Activated CD8-positive, alpha-beta memory T cell treated with anti-CD3 and anti-CD28 coated beads, Interleukin-2, amount 50 U/mL, for 1 hour (primary cell): ENCODE results near the gene DZIP1L.

ENCODE experiments used
- DNase-seq: peaks from one replicate; pipeline ENCODE4 v3.0.0-alpha.2; 2020; ENCODE audit errors: extremely low read depth

DZIP1L gene

GRCh38 chr3:138033202-138033691, 82.2 kb downstream of the DZIP1L start:
- no peak for DNase-seq

- DNase-seq = no peak
Measured at GRCh38 chr3:138032567-138032966, 82.8 kb downstream of the DZIP1L start.

GRCh38 chr3:138031536-138031935, 83.9 kb downstream of the DZIP1L start:
- DNase-seq = no peak

GRCh38 chr3:138030734-138031280, 84.6 kb downstream of the DZIP1L start:
- no peak for DNase-seq

GRCh38 chr3:138027821-138028220, 87.6 kb downstream of the DZIP1L start:
- DNase-seq = no peak

GRCh38 chr3:138025553-138025952, 89.9 kb downstream of the DZIP1L start:
- DNase-seq = no peak

- no peak for DNase-seq
Measured at GRCh38 chr3:138023754-138024153, 91.7 kb downstream of the DZIP1L start.

- no peak for DNase-seq
Measured at GRCh38 chr3:138019281-138020069, 95.9 kb downstream of the DZIP1L start.

- no peak for DNase-seq
Measured at GRCh38 chr3:138016065-138016464, 99.3 kb downstream of the DZIP1L start.

GRCh38 chr3:138012526-138012925, 102.9 kb downstream of the DZIP1L start:
- DNase-seq = no peak
